HEK293T (cell line): ENCODE measurements around the gene TGFBR2.

Experiments used
- CTCF ChIA-PET: fragments of 350-600 bp; formaldehyde crosslinking; extraction: SDS; loops from one replicate; lab custom pipeline; 2021; ENCODE audit warnings: antibody characterized with exemption, inconsistent platforms; lab: Yijun Ruan, JAX
- POLR2A ChIA-PET: fragments of 350-600 bp; formaldehyde crosslinking; extraction: SDS; loops from one replicate; lab custom pipeline; 2020; ENCODE audit warnings: antibody characterized with exemption, inconsistent platforms; lab: Yijun Ruan, JAX
- DNase-seq: peaks from one replicate; pipeline ENCODE4 v3.0.0; 2012; ENCODE audit warnings: mixed read lengths; ENCODE audit errors: extremely low spot score
- ARNT ChIP-seq: fragments of 450-650 bp; IDR thresholded peaks from 2 replicates; pipeline ENCODE4 v1.6.1; 2017; ENCODE audit warnings: mild to moderate bottlenecking
- BHLHE40 ChIP-seq: fragments of 450-650 bp; IDR thresholded peaks from 2 replicates; pipeline ENCODE4 v1.6.1; 2016; ENCODE audit warnings: mild to moderate bottlenecking, moderate library complexity, borderline replicate concordance
- CTBP1 ChIP-seq: fragments of 450-650 bp; IDR thresholded peaks from 2 replicates; pipeline ENCODE4 v1.6.1; 2016; ENCODE audit warnings: borderline replicate concordance
- ELF4 ChIP-seq: fragments of 450-650 bp; IDR thresholded peaks from 2 replicates; pipeline ENCODE4 v1.6.1; 2017; ENCODE audit warnings: antibody characterized with exemption
- FOXA1 ChIP-seq: fragments of 450-650 bp; IDR thresholded peaks from 2 replicates; pipeline ENCODE4 v1.6.1; 2016; ENCODE audit warnings: mild to moderate bottlenecking
- FOXK2 ChIP-seq: fragments of 450-650 bp; IDR thresholded peaks from 2 replicates; pipeline ENCODE4 v1.6.1; 2016; ENCODE audit warnings: mild to moderate bottlenecking
- FOXM1 ChIP-seq: fragments of 450-650 bp; IDR thresholded peaks from 2 replicates; pipeline ENCODE4 v1.6.1; 2017; ENCODE audit warnings: mild to moderate bottlenecking, borderline replicate concordance
- HDGF ChIP-seq: fragments of 450-650 bp; IDR thresholded peaks from 2 replicates; pipeline ENCODE4 v1.6.1; 2017; ENCODE audit warnings: antibody characterized with exemption, borderline replicate concordance
- L3MBTL2 ChIP-seq: fragments of 450-650 bp; conservative IDR thresholded peaks from 2 replicates; pipeline ENCODE4 v1.6.1; 2016; ENCODE audit warnings: mild to moderate bottlenecking
- LEF1 ChIP-seq: fragments of 450-650 bp; IDR thresholded peaks from 2 replicates; pipeline ENCODE4 v1.6.1; 2017; ENCODE audit warnings: mild to moderate bottlenecking, borderline replicate concordance
- NFRKB ChIP-seq: fragments of 450-650 bp; IDR thresholded peaks from 2 replicates; pipeline ENCODE4 v1.6.1; 2016; ENCODE audit warnings: mild to moderate bottlenecking, moderate library complexity
- PKNOX1 ChIP-seq: fragments of 450-650 bp; IDR thresholded peaks from 2 replicates; pipeline ENCODE4 v1.6.1; 2016
- SP1 ChIP-seq: fragments of 450-650 bp; IDR thresholded peaks from 2 replicates; pipeline ENCODE4 v1.6.1; 2017
- SUZ12 ChIP-seq: fragments of 450-650 bp; IDR thresholded peaks from 2 replicates; pipeline ENCODE4 v1.6.1; 2016; ENCODE audit warnings: mild to moderate bottlenecking
- TARDBP ChIP-seq: fragments of 450-650 bp; IDR thresholded peaks from 2 replicates; pipeline ENCODE4 v1.6.1; 2016
- ZNF384 ChIP-seq: fragments of 450-650 bp; IDR thresholded peaks from 2 replicates; pipeline ENCODE4 v1.6.1; 2016

Gene TGFBR2

GRCh38 chr3:30586096-30586805 is 20.1 kb upstream of the TGFBR2 start:
- no peak for DNase-seq
- TF ChIP-seq ZNF384 (no peak), SP1 (no peak), PKNOX1 (no peak), ARNT (no peak), FOXA1 (no peak)
- CTCF ChIA-PET: no interaction called here
- POLR2A ChIA-PET: interaction anchor here (0.7 kb wide), 1 partner anchor 261 kb away, joined by 4 read pairs; no protein-coding TSS in a partner anchor

- DNase-seq: no peak
- TF ChIP-seq ARNT (no peak), CTBP1 (no peak), PKNOX1 (no peak), NFRKB (no peak), BHLHE40 (no peak), LEF1 (no peak), FOXA1 (no peak), ZNF384 (no peak), FOXM1 (no peak), TARDBP (no peak), HDGF (no peak), ELF4 (no peak), SP1 (no peak), SUZ12 (no peak), L3MBTL2 (no peak), FOXK2 (no peak)
- POLR2A ChIA-PET: no interaction called here
- CTCF ChIA-PET: no interaction called here
Measured at GRCh38 chr3:30586806-30587486, 19.5 kb upstream of the TGFBR2 start.

GRCh38 chr3:30587904-30588303 is 18.5 kb upstream of the TGFBR2 start:
- no peak for DNase-seq
- ChIA-PET POLR2A (no interaction called here), CTCF (no interaction called here)
- TF ChIP-seq PKNOX1: no peak
- TF ChIP-seq SP1: no peak

GRCh38 chr3:30596152-30596551 is 10.2 kb upstream of the TGFBR2 start:
- TF ChIP-seq FOXK2 (no peak), ELF4 (no peak), LEF1 (no peak), PKNOX1 (no peak), FOXA1 (no peak), ZNF384 (no peak), BHLHE40 (no peak), ARNT (no peak), CTBP1 (no peak), NFRKB (no peak), SP1 (no peak), FOXM1 (no peak), SUZ12 (no peak), L3MBTL2 (no peak), TARDBP (no peak), HDGF (no peak)
- CTCF ChIA-PET: no interaction called here
- POLR2A ChIA-PET: no interaction called here
- DNase-seq: no peak

- TF ChIP-seq LEF1 (no peak), SP1 (no peak), TARDBP (no peak), CTBP1 (no peak), HDGF (no peak), FOXK2 (no peak), ZNF384 (no peak), SUZ12 (no peak), NFRKB (no peak), FOXM1 (no peak), ELF4 (no peak), ARNT (no peak), FOXA1 (no peak), L3MBTL2 (no peak)
- no peak for DNase-seq
- ChIA-PET POLR2A (no interaction called here), CTCF (no interaction called here)
Measured at GRCh38 chr3:30597131-30597768, 9.2 kb upstream of the TGFBR2 start.
